ENCODE data around the gene AURKB.

The AURKB gene

DNA sequence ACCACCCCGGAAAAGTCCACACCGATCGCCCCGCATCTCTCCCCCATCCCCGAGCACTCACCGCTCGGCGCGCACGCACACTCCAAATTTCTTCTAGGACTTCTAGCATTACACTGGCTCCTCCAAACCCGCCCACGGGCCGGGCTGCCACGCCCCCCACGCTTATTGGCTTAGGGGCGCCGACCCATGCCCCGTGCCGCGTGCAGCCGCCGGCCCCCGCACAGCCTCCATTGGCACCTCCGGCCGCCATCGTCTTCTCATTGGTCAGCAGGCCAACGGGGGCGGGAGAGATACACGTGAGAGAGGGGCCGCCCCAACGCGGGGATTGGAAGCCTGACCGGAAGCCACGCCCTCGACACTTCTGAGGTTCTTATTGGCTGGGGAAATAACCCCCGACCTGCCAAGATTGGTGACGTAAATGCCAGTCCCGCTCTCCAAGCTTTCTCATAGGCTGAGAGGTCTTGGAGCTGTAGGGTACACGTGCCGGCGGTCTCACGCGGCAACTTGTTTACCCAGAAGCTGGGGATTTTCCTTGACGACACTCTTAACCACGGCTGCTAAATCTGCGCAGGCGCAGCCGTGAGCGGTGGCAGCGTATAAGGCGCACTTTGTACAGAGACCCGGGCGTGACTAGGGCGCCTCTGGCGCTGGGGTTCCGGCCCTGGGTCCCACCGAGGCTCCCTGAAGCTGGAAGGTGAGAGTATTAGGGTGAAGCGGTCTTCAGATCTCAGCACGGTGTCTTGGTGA, 54.0 kb downstream of the AURKB start:
- DNase-seq (ENCODE audit: insufficient read length, low spot score), result peak; percentile 98
- FAIRE-seq, result peak; percentile 90
- TF ChIP-seq POLR2A (IDR thresholded peaks at IDR 0.05; ENCODE audit: low read depth, low read length), result peak; percentile 41; the same call in 1 of the 2 replicates

GRCh38 chr17:8155996-8156245, 54.5 kb downstream of the AURKB start:
- no peak for FAIRE-seq
- TF ChIP-seq POLR2A (IDR thresholded peaks at IDR 0.05; ENCODE audit: low read depth, low read length), result no peak
- DNase-seq (ENCODE audit: insufficient read length, low spot score), result no peak

DNA sequence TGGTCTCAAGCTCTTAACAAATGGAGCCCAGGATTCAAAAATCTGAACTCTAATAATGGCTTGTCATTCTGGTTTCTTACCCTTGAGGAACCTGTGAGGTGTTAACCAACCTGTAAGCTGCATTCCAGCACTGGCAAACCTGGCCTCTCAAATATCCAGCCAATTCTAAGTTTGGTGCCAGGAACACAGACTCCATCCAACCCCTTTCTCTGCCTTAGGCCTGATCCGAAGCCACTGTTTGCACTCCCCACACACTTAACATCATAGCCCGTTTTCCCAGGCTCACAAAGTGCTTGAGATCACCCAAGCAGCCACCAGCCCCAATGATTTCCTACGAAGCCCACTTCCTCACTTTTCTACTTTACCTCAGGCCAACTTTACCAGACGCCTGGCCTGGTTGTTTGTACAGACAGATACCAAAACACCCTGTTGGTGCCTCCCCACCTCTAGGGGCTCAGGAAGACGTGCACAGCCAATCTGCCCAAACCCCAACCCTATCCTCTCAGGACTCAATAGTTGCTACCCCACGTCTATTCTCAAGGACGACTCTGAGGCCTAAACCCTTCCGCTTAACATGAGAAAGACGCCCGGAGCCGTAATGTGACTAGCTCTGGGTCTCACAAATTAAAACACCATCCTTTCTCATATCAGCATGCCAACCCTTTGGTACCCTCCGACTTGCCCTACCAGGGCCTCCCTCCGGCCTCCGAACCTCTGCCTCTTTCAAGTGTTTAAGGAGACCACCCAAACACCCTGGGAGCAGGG, 55.0 kb downstream of the AURKB start:
- no peak for FAIRE-seq
- no peak for DNase-seq (ENCODE audit: insufficient read length, low spot score)
- TF ChIP-seq POLR2A (IDR thresholded peaks at IDR 0.05; ENCODE audit: low read depth, low read length), result no peak

All from H54 (cell line).